Epidermal melanocyte (primary cell): ENCODE measurements around the gene SGTA.
"Not testable (repeated sequence)": the region's sequence is repeated elsewhere in the genome, so short reads cannot be mapped to it uniquely, and the experiment has no call there.

Experiments used
- DNase-seq: peaks from one replicate; pipeline ENCODE4 v3.0.0; 2011; ENCODE audit warnings: low spot score; ENCODE audit not compliant: insufficient read length

The SGTA gene

GRCh38 chr19:2795827-2796658, 13.0 kb upstream of the SGTA start:
- no peak for DNase-seq

DNA sequence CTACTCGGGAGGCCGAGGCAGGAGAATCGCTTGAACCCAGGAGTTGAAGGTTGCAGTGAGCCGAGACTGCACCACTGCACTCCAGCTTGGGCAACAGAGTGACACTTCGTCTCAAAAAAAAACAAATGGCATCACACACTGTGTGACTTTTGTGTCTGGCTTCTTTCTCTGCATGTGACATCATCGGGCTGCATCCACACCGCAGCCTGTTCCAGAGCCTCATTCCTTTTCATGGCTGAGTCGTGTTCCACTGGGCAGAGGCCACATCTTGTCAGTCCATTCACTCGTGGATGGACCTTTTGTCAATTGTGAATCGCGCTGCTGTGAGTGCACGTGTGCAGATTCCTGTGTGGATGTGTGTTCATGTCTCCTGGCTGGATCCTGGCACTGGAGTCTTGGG, 10.5 kb upstream of the SGTA start:
- DNase-seq = no peak

GRCh38 chr19:2793126-2793525, 10.1 kb upstream of the SGTA start:
- no peak for DNase-seq

DNA sequence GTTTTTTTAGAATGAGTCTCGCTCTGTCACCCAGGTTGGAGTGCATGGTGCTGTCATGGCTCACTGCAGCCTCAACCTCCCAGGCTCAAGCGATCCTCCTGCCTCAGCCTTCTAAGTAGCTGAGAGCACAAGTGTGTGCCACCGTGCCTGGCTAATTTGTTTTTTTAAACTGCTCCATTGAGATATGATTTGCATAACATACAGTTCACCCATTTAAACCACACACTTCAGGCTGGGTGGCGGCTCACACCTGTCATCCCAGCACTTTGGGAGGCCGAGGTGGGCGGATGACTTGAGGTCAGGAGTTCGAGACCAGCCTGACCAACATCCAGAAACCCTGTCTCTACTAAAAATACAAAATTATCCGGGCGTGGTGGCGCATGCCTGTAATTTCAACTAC, 9.6 kb upstream of the SGTA start:
- not testable (repeated sequence) for DNase-seq

DNA sequence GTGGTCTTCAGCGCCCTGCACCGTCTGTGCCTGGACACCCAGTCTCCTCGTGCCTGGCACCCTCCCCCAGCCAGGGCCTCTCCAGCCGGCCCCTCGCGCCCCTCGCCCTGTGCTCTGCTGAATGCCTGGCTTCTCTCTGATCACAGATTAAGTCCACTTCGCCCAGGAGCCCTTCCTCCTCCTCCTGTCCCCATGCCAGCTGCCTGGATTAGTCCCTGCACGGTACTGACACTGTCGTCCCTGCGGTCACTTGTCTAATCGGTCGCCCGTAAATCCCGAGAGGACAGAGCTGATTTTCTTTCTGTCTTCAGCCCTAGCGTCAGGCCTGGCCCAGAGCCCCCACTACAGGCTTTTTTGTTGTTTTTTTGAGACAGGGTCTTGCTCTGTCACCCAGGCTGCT, 8.8 kb upstream of the SGTA start:
- no peak for DNase-seq

GRCh38 chr19:2791440-2791839, 8.4 kb upstream of the SGTA start:
- no peak for DNase-seq

DNA sequence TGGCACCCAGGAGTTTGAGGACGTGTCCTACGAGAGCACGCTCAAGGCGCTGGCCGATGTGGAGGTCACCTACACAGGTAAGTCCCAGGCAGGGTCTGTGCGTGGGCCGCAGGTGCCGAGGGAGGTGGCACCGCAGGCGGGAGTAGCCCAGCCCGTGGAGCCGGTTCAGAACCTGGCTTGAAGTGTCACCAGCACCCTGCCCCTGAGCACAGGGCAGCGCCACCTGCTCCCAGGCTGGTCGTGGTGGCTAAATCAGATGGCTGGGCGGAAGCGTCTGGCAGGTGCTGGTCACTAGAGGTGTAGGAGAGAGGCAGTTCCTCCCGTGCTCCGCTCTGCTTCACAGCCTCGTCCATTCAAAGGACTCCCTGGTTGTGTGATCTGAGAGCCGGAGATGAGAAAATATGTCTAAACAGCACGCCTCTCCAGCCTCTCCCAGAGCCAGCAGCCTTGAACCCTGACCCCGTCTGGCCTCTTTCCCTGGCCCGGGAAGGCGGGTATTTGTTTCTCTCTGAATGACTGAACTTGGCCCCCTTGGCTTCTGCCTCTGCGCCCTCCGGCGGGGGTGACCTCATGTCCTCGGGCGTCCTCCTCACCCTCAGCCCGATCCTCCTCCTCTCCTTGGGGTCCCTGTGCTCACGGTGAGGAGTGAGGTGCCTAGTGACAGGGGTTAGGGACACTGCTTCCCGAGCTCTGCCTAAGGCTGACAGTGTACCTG, 7.6 kb upstream of the SGTA start:
- no peak for DNase-seq

DNA sequence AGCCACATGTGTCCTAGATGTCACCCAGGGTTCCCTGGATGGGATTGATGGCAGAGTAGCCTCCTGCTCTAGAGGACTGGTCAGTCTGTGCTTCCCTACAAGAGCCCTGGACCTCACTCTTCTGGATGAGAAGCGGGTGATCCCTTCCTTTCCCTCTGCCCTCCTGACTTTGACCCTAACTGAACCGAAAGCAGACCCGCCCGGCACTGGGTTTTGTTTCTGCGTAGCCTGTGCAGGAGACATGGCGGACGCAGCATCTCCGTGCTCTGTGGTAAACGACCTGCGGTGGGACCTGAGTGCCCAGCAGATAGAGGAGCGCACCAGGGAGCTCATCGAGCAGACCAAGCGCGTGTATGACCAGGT, 7.1 kb upstream of the SGTA start:
- DNase-seq = no peak

GRCh38 chr19:2788237-2788636, 5.2 kb upstream of the SGTA start:
- no peak for DNase-seq

- no peak for DNase-seq
Measured at GRCh38 chr19:2787115-2787514, 4.0 kb upstream of the SGTA start.

GRCh38 chr19:2785244-2785997, 2.3 kb upstream of the SGTA start, which contains the start of gene THOP1:
Gene THOP1, plus strand, starts transcription at chr19:2785503. Its CDS starts 160 bp downstream, at chr19:2785663.
- peak; percentile 96 for DNase-seq

DNA sequence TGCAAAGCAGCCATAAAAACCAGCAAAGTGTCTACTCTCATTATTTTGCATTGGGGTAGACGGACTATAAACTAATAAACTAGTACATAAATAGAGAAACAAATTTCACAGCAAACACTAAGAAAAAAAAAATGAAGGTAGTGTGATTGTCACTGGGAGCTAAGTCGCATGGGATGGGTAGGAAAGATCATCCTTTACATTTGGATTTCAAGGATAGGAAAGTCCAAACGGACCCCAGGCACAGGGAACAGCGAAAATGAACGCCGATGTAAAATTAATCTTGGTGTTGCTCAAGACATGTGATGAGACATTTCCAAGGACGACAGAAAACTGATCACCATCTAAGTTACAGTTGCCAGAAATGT, 690 bp upstream of the SGTA start:
- DNase-seq = no peak

DNA sequence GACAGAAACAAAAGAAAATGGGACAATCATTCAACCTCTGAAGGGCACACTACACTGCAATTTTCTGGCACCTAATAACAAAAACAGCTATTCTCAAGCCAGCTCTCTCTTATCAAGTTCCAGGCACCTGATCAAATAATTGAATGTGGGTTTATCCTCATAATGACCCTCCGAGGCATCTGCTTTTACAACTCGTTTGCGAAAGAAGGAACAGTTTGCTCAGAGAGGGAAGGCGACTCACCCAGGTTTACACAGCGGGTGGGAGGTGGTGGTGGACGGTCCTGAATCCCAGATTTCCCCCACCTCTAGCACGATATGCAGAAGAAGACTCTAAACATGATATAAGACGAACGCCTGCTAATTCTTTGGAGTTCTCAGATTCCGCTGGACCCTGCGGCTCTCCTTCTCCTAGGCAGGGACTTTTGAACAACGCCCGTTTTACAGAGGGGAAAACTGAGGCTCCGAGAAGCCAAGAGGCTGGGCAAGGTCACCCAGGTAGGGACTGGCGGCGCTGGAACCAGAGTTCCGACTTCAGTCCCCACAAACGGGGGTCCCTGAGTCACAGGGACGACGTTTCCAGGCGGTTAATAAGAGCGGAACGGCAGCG, 641 bp downstream of the SGTA start:
- no peak for DNase-seq

- DNase-seq = no peak
Measured at GRCh38 chr19:2780284-2780683, 2.8 kb downstream of the SGTA start.

DNA sequence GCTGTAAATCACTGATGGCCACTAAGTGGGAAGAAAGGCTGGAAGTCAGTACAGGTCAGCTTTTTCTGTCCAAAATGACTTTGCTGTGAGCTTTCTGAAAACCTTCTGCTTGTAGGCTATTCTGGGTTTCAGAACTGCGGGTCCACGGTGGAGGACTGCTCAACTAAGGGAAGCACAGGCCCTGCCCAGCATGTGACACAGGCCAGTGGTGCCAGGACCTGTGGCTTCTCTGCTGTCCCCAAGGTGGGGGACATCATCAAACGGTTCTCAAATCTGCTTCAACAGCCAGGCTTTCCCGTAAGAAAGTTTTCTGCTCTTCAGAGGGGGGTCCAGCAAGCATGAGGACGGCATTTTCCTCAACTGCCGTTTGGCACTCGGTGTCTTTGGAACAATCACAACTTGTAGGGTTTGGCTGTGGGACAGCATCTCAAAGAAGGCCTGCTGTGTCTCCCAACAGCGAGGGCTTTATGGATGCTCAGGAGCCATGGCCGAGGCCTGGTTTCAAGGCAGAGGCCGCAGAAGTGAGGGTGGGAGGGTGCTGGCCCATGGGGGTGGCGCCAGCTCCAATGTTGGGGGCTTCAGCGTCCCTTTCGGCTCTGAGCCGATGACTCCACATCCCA, 3.8 kb downstream of the SGTA start:
- no peak for DNase-seq

DNA sequence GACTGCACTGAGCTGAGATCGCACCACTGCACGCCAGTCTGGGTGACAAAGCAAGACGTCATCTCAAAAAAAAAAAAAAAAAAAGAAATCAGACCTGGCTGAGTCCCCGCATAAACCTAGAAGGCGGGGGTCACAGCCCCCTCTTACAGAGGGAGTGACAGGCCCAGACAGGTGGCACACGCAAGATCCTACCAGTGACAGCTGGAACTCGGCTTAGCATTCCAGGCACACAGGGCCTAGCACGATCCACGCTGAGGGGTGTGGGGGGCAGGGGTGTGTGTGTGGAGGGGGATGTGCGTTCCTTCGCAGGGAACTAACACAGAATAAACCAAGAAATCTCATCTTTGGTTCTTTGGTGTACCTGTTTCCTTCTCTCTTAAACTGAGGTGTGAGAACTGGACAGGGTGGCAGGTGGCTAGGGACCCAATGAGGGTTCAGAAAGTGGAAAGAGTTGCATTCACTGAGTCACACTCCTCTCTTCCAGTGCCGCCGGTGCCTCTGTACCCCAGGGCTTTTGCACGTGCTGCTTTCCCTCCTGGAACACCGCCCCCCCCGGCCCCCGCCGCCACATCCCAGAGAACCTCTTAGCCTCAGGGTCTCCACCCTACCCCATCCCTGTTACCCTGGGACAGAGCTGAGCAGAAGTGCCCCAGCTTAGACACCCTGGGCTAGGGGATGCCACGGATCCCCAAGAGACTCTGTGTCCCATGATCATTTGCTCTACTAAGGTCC, 5.0 kb downstream of the SGTA start:
- no peak for DNase-seq

DNA sequence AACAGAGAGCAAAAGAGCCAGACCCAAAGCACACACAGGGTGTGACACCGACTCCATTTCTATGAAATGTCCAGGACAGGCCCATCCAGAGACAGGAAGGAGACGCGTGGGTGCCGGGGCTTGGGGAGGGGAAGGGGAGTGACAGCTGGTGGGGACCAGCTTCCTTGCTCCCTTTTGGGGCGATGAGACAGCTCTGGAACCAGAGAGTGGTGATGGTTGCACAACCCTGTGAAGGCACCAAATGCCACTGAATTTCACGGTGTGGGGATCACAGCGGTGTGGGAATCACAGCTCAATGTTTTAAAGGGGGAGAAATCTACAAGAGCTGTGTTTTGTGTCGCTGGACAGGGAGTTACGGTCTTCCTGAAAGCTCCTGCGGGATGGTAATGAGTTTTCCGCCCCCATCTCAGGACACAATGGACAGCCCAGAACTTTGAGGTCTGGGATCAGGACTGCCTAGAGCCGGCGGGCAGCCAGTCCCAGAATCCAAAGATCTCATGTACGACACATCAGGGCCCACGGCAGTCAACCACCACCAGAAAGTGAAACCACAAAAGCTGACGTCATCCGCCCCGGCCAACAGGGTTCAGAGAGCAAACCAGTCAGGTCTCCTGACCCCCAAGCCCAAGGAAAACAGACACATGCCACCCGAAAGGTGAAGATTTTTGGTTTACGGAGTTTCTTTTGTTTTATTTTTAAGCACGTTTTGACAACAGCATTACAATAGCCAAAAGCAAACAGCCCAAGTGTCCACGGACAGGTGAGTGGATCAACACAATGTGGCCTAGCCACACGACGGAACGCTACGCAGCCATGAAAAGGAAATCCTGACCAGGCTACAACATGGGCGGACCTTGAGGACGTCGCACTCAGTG, 7.3 kb downstream of the SGTA start:
- peak; percentile 73 for DNase-seq

DNA sequence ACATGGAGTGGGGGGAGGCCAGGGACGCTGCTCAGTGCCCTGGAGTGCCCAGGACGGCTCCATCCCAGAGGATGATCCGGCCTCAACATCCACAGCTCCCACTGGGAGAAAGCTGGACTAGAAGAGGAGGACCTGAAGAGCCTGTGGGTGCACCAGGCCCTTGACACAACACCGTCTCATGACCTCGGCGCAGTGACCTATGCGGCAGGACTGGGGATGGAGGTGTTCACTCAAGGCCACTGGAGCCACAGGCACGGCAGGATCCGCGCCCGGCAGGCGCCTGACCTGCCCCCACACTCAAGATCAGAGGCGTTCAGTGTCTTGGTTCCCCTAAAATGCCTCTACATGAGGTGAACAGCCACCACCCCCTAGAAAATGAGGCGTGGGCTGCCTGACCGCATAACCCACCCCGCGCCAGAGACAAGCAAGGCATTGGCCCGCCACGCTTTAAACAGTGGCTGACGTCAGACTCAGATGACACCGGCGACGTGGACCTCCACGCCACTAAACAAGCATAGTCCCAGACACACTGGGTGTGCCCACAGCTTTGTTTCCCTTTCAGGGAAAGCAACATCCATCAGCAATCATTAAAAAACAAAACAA, 8.0 kb downstream of the SGTA start:
- DNase-seq = no peak

- DNase-seq = no peak
Measured at GRCh38 chr19:2774083-2774679, 8.9 kb downstream of the SGTA start.
